Stomach (tissue), 9 donors: ENCODE measurements around the gene C11orf98. TPM values are rescaled to one million over a fixed set of nuclear protein-coding genes. Genes with fewer than 3 reads are reported as not detected.
"Not testable (repeated sequence)": the region's sequence is repeated elsewhere in the genome, so short reads cannot be mapped to it uniquely, and the experiment has no call there.

ENCODE experiments used
- DNase-seq, 2 donors: peaks; one replicate each; pipeline versions ENCODE4 v3.0.0 to v3.0.0-alpha.2; 2013 to 2019
- H3K27ac ChIP-seq, 5 donors: fragments of 200-600 bp in 4 of 5; sonication (generic) in 4 of 5; one replicate each; pipeline ENCODE4 v1.5.1; 2013 to 2019; ENCODE audit warnings: mild to moderate bottlenecking in 1 of 5, moderate library complexity in 1 of 5
- H3K27me3 ChIP-seq, 3 donors: fragments of 200-600 bp; sonication (generic); one replicate each; pipeline ENCODE4 v1.5.1; 2017 to 2019; ENCODE audit warnings: mixed run types in 1 of 3
- H3K36me3 ChIP-seq, 4 donors: fragments of 200-600 bp; sonication (generic); 1 replicate in 3 of 4; 2 replicates in 1 of 4; pipeline ENCODE4 v1.5.1; 2016 to 2019
- H3K4me1 ChIP-seq, 4 donors: fragments of 200-600 bp; sonication (generic); one replicate each; pipeline ENCODE4 v1.5.1; 2016 to 2019
- H3K4me3 ChIP-seq, 4 donors: fragments of 200-600 bp; sonication (generic) in 3 of 4; one replicate each; pipeline ENCODE4 v1.5.1; 2016 to 2019; ENCODE audit warnings: mild to moderate bottlenecking in 1 of 4
- H3K9me3 ChIP-seq, 4 donors: fragments of 200-600 bp; sonication (generic); one replicate each; pipeline ENCODE4 v1.5.1; 2016 to 2019
- CTCF ChIP-seq, 7 experiments: fragments of 450-650 bp in 4 of 7; fragments of 200-600 bp in 3 of 7; sonication (generic) in 3 of 7; IDR thresholded peaks; one replicate each; pipeline ENCODE4 v1.5.1; 2016 to 2019; ENCODE audit warnings: antibody characterized with exemption in 7 of 7, control low read depth in 2 of 7, mild to moderate bottlenecking in 1 of 7
- EP300 ChIP-seq: sonication (generic); formaldehyde crosslinking; IDR thresholded peaks from one replicate; pipeline ENCODE4 v1.6.1; 2017; ENCODE audit warnings: antibody characterized with exemption
- POLR2A ChIP-seq, 4 donors: fragments of 450-650 bp; IDR thresholded peaks; one replicate each; pipeline ENCODE4 v1.6.1; 2016; ENCODE audit warnings: antibody characterized with exemption in 4 of 4, control low read depth in 2 of 4, mild to moderate bottlenecking in 1 of 4, moderate library complexity in 1 of 4
- POLR2AphosphoS5 ChIP-seq, 3 donors: sonication (generic); formaldehyde crosslinking; IDR thresholded peaks; one replicate each; pipeline ENCODE4 v1.6.1; 2016; ENCODE audit warnings: antibody characterized with exemption in 3 of 3
- WGBS, 5 donors: extraction: QIAGEN DNeasy Blood & Tissue Kit in 3 of 5; methylation state at CpG; one replicate each; pipeline versions ENCODE4 v1.1.5 to v1.1.7; 2013 to 2018; 5-methylcytosine and 5-hydroxymethylcytosine counted together
- intact Hi-C: fragments of 100-400 bp; cut with DNase I; formaldehyde crosslinking; loops from one replicate; pipeline ENCODE4 v1.15.1; 2023; ENCODE audit warnings: low total_unique reads
- polyA plus RNA-seq, 3 donors: library from polyadenylated mRNA; stranded (reverse); fragments of 200-250 nt; gene quantifications; one replicate each; pipeline ENCODE4 v1.2.3, GENCODE V29; 2013
- total RNA-seq, 5 donors: library from RNA; depleted of rRNA; stranded (reverse); fragments of >200 nt; gene quantifications; one replicate each; pipeline versions ENCODE4 v1.1.0 to v1.2.3, GENCODE V29; 2014 to 2016
- donor health status: healthy with polysubstance abuse.
- donor health status: Bipolar disorder and iron deficiency.
- donor health status: healthy.

C11orf98 gene
- total and polyA plus RNA-seq, 8 donors, result 5.8 to 179 (median 45.0) TPM

GRCh38 chr11:62676698-62677097 is 11.7 kb upstream of the C11orf98 start:
- TF ChIP-seq CTCF (IDR thresholded peaks at IDR 0.05) (no peak), POLR2A (IDR thresholded peaks at IDR 0.05) (no peak)
- Histone ChIP-seq H3K27ac (no peak overlapping the region), H3K27me3 (no peaks in the 10 kb centered on the region), H3K4me1 (peaks cover 31 to 69% (median 52%) of the 10 kb centered on the region in 4 donors), H3K4me3 (no peak overlapping the region), H3K36me3 (peaks cover 23 to 51% (median 47%) of the 10 kb centered on the region in 4 donors), H3K9me3 (no peaks in the 10 kb centered on the region)
- DNase-seq, result no peak
- WGBS, 5 donors, result 33 to 57% (median 42%) methylated on average over 2 to 6 of the region's 6 CpGs
- intact Hi-C loops, result no loop called here

DNA sequence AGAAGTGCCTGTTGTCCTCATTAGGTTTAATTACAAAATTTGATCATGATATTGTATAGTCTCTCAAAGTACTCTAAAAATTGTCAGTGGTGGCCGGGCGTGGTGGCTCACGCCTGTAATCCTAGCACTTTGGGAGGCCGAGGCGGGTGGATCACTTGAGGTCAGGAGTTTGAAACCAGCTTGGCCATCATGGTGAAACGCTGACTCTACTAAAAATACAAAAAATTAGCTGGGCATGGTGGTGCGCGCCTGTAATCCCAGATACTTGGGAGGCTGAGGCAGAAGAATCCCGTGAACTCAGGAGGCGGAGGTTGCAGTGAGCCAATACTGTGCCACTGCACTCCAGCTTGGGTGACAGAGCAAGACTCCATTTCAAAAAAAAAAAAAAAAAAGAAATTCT is 10.4 kb upstream of the C11orf98 start:
- H3K27me3 ChIP-seq, H3K9me3 ChIP-seq, H3K27ac ChIP-seq, DNase-seq, intact Hi-C loops, H3K4me3 ChIP-seq: not testable (repeated sequence)
- 93 to 97% (median 94%) methylated on average over 10 of the region's 10 CpGs for WGBS, 5 donors
- peaks cover 23 to 51% (median 47%) of the 10 kb centered on the region in 4 donors for H3K36me3 ChIP-seq
- H3K4me1 ChIP-seq, result peaks cover 37 to 70% (median 58%) of the 10 kb centered on the region in 4 donors

GRCh38 chr11:62673196-62673525 is 8.2 kb upstream of the C11orf98 start:
- DNase-seq, result no peak
- Histone ChIP-seq H3K36me3 (peaks cover 23 to 51% (median 47%) of the 10 kb centered on the region in 4 donors), H3K4me3 (peak overlapping the region; percentile 76 to 94 (median 89)), H3K4me1 (peaks cover 40 to 74% (median 62%) of the 10 kb centered on the region in 4 donors), H3K27ac (peak overlapping the region; percentile 89 to 96 (median 93)), H3K27me3 (no peaks in the 10 kb centered on the region), H3K9me3 (no peaks in the 10 kb centered on the region)
- intact Hi-C loops, result no loop called here
- TF ChIP-seq POLR2A (IDR thresholded peaks at IDR 0.05) (no peak), POLR2AphosphoS5 (IDR thresholded peaks at IDR 0.05) (no peak)
- WGBS, 5 donors, result 46 to 58% (median 55%) methylated on average over 2 of the region's 2 CpGs

DNA sequence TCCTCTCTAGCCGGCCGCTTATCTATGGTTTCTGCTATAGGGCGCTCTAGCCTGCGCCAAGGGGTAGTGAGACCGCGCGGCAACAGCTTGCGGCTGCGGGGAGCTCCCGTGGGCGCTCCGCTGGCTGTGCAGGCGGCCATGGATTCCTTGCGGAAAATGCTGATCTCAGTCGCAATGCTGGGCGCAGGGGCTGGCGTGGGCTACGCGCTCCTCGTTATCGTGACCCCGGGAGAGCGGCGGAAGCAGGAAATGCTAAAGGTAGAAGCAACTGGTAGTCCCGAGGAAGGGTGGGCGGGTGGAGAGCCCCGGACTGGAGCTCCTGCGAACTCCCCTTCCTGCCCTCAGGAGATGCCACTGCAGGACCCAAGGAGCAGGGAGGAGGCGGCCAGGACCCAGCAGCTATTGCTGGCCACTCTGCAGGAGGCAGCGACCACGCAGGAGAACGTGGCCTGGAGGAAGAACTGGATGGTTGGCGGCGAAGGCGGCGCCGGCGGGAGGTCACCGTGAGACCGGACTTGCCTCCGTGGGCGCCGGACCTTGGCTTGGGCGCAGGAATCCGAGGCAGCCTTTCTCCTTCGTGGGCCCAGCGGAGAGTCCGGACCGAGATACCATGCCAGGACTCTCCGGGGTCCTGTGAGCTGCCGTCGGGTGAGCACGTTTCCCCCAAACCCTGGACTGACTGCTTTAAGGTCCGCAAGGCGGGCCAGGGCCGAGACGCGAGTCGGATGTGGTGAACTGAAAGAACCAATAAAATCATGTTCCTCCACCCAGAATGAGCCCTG is 6.8 kb upstream of the C11orf98 start, which contains the start of the genes LBHD1 and UQCC3:
TSS of gene LBHD1 (minus strand) at position 660 of the 782 bp plus-strand sequence. CDS start 2,236 bp downstream, outside the sequence.
TSS of gene UQCC3 (plus strand) at position 66 of the 782 bp plus-strand sequence. CDS start at position 139, 73 bp downstream.
- no peaks in the 10 kb centered on the region for H3K27me3 ChIP-seq
- peaks cover 13 to 45% (median 40%) of the 10 kb centered on the region in 4 donors for H3K36me3 ChIP-seq
- intact Hi-C loops, result no loop called here
- H3K9me3 ChIP-seq, result no peaks in the 10 kb centered on the region
- H3K4me3 ChIP-seq, result peak within 1 kb of the TSS; percentile 76 to 94 (median 89)
- peak within 1 kb of the TSS; percentile 89 to 96 (median 93) for H3K27ac ChIP-seq
- TF ChIP-seq POLR2AphosphoS5 (IDR thresholded peaks at IDR 0.05), result peak; percentile 27 to 79 (median 78)
- peak in 1 of 4 donors; percentile 25 for TF ChIP-seq POLR2A (IDR thresholded peaks at IDR 0.05)
- no peak for TF ChIP-seq EP300
- no peak for TF ChIP-seq CTCF (IDR thresholded peaks at IDR 0.05)
- H3K4me1 ChIP-seq, result peaks cover 41 to 74% (median 63%) of the 10 kb centered on the region in 4 donors
- 0 to 1% (median 0%) methylated on average over 47 to 59 of the region's 59 CpGs for WGBS, 5 donors
- peak; percentile 81 to 93 for DNase-seq

- H3K9me3 ChIP-seq, result no peaks in the 10 kb centered on the region
- no peak for TF ChIP-seq POLR2A (IDR thresholded peaks at IDR 0.05)
- TF ChIP-seq CTCF (IDR thresholded peaks at IDR 0.05), result no peak
- no peak for TF ChIP-seq EP300
- peak overlapping the region; percentile 89 to 96 (median 93) for H3K27ac ChIP-seq
- DNase-seq, result no peak
- H3K36me3 ChIP-seq, result peaks cover 8 to 45% (median 40%) of the 10 kb centered on the region in 4 donors
- intact Hi-C loops, result no loop called here
- no peaks in the 10 kb centered on the region for H3K27me3 ChIP-seq
- H3K4me3 ChIP-seq, result peak overlapping the region; percentile 76 to 94 (median 89)
- H3K4me1 ChIP-seq, result peaks cover 47 to 74% (median 65%) of the 10 kb centered on the region in 4 donors
- WGBS, 5 donors, result 0 to 1% (median 0%) methylated on average over 17 of the region's 17 CpGs
These were observed 6.2 kb upstream of the C11orf98 start for GRCh38 chr11:62671236-62671607.
